Liver (tissue), 9 donors: ENCODE measurements around the gene SGPP1. TPM values are rescaled to one million over a fixed set of nuclear protein-coding genes. Genes with fewer than 3 reads are reported as not detected.

ENCODE experiments used
- DNase-seq: peaks from one replicate; pipeline ENCODE4 v3.0.0-alpha.2; 2017; ENCODE audit warnings: low spot score
- H3K27ac ChIP-seq, 2 donors: one replicate each; pipeline ENCODE4 v1.7.0; 2013; ENCODE audit warnings: inconsistent platforms in 2 of 2, low read length in 2 of 2, control low read depth in 1 of 2, low read depth in 1 of 2, mild to moderate bottlenecking in 1 of 2
- H3K27me3 ChIP-seq, 4 donors: one replicate each; pipeline versions ENCODE4 v1.6.1 to v1.7.0; 2013; ENCODE audit warnings: low read length in 3 of 4, inconsistent platforms in 1 of 4, mild to moderate bottlenecking in 1 of 4, moderate library complexity in 1 of 4; ENCODE audit not compliant: control insufficient read depth in 4 of 4, insufficient read depth in 4 of 4
- H3K36me3 ChIP-seq, 4 donors: one replicate each; pipeline versions ENCODE4 v1.6.1 to v1.7.0; 2013; ENCODE audit warnings: low read length in 3 of 4, mild to moderate bottlenecking in 3 of 4, low read depth in 1 of 4, moderate library complexity in 1 of 4; ENCODE audit not compliant: control insufficient read depth in 4 of 4, insufficient read depth in 3 of 4
- H3K4me1 ChIP-seq, 4 donors: one replicate each; pipeline versions ENCODE4 v1.6.1 to v1.7.0; 2013; ENCODE audit warnings: low read length in 3 of 4, mild to moderate bottlenecking in 3 of 4, moderate library complexity in 1 of 4; ENCODE audit not compliant: control insufficient read depth in 4 of 4, insufficient read depth in 4 of 4
- H3K4me3 ChIP-seq, 3 donors: one replicate each; pipeline versions ENCODE4 v1.6.1 to v1.7.0; 2013; ENCODE audit warnings: low read length in 3 of 3, control low read depth in 1 of 3, low read depth in 1 of 3, mild to moderate bottlenecking in 1 of 3
- H3K9ac ChIP-seq, 2 donors: one replicate each; pipeline ENCODE4 v1.7.0; 2013; ENCODE audit warnings: low read length in 2 of 2, mild to moderate bottlenecking in 2 of 2, moderate library complexity in 2 of 2, control low read depth in 1 of 2, low read depth in 1 of 2
- H3K9me3 ChIP-seq, 4 donors: one replicate each; pipeline versions ENCODE4 v1.6.1 to v1.7.0; 2013; ENCODE audit warnings: low read length in 3 of 4; ENCODE audit not compliant: control insufficient read depth in 4 of 4
- EGR1 ChIP-seq, 2 donors: IDR thresholded peaks; 2 replicates each; pipeline ENCODE4 v1.6.1; 2016 to 2018; ENCODE audit warnings: antibody characterized with exemption in 2 of 2, low read depth in 2 of 2
- FOXA1 ChIP-seq: IDR thresholded peaks from 2 replicates; pipeline ENCODE4 v1.6.1; 2016; ENCODE audit warnings: antibody characterized with exemption
- FOXA2 ChIP-seq: IDR thresholded peaks from 2 replicates; pipeline ENCODE4 v1.6.1; 2016; ENCODE audit warnings: antibody characterized with exemption
- GABPA ChIP-seq, 2 donors: IDR thresholded peaks in 1 of 2; conservative IDR thresholded peaks in 1 of 2; 2 replicates each; pipeline ENCODE4 v1.6.1; 2016; ENCODE audit warnings: antibody characterized with exemption in 2 of 2, mild to moderate bottlenecking in 1 of 2, moderate library complexity in 1 of 2
- HNF4A ChIP-seq, 2 donors: conservative IDR thresholded peaks; 2 replicates each; pipeline ENCODE4 v1.6.1; 2016; ENCODE audit warnings: antibody characterized with exemption in 2 of 2, mild to moderate bottlenecking in 2 of 2
- HNF4G ChIP-seq: IDR thresholded peaks from 2 replicates; pipeline ENCODE4 v1.6.1; 2016; ENCODE audit warnings: antibody characterized with exemption
- JUND ChIP-seq, 2 donors: IDR thresholded peaks; 2 replicates each; pipeline ENCODE4 v1.6.1; 2016; ENCODE audit warnings: antibody characterized with exemption in 2 of 2
- NR2F2 ChIP-seq: IDR thresholded peaks from 2 replicates; pipeline ENCODE4 v1.6.1; 2016; ENCODE audit warnings: antibody characterized with exemption
- RAD21 ChIP-seq, 2 donors: IDR thresholded peaks; 2 replicates each; pipeline ENCODE4 v1.6.1; 2016; ENCODE audit warnings: antibody characterized with exemption in 2 of 2, mild to moderate bottlenecking in 2 of 2
- RXRA ChIP-seq, 2 donors: IDR thresholded peaks; 2 replicates each; pipeline ENCODE4 v1.6.1; 2017 to 2018; ENCODE audit warnings: antibody characterized with exemption in 2 of 2, mild to moderate bottlenecking in 1 of 2
- SP1 ChIP-seq: IDR thresholded peaks from 2 replicates; pipeline ENCODE4 v1.6.1; 2018; ENCODE audit warnings: antibody characterized with exemption, mild to moderate bottlenecking
- TAF1 ChIP-seq: conservative IDR thresholded peaks from 2 replicates; pipeline ENCODE4 v1.6.1; 2016; ENCODE audit warnings: antibody characterized with exemption, mild to moderate bottlenecking
- YY1 ChIP-seq: IDR thresholded peaks from 2 replicates; pipeline ENCODE4 v1.6.1; 2016; ENCODE audit warnings: antibody characterized with exemption, mild to moderate bottlenecking
- WGBS: extraction: QIAGEN DNeasy Blood & Tissue Kit; methylation state at CpG from one replicate; pipeline ENCODE4 v1.1.7; 2013; 5-methylcytosine and 5-hydroxymethylcytosine counted together
- polyA plus RNA-seq, 2 donors: library from polyadenylated mRNA; stranded (reverse) in 1 of 2; unstranded in 1 of 2; fragments of 200-250 nt in 1 of 2; fragments of >200 nt in 1 of 2; fragmentation: Nextera tagmentation in 1 of 2; extraction: Ambion mirVana in 1 of 2; gene quantifications; one replicate each; pipeline versions ENCODE4 v1.2.1 to v1.2.3, GENCODE V29; 2013 to 2015
- total RNA-seq, 2 donors: library from RNA; depleted of rRNA; stranded (reverse); fragments of >200 nt; gene quantifications; one replicate each; pipeline ENCODE4 v1.2.3, GENCODE V29; 2014
- TF ChIP-seq, protein P1 (sequence below): fragments of 150-350 bp; IDR thresholded peaks from 2 replicates; pipeline ENCODE4 v1.5.1; 2017; ENCODE audit warnings: improper control_type of control experiment, low read depth, low read length; ENCODE audit not compliant: missing input control
- TF ChIP-seq, protein P2 (sequence below): IDR thresholded peaks from 2 replicates; pipeline ENCODE4 v1.6.1; 2016; ENCODE audit warnings: antibody characterized with exemption
- TF ChIP-seq, protein P3 (sequence below): IDR thresholded peaks from 2 replicates; pipeline ENCODE4 v1.6.1; 2016; ENCODE audit warnings: antibody characterized with exemption
- TF ChIP-seq, protein P4 (sequence below): IDR thresholded peaks from 2 replicates; pipeline ENCODE4 v1.6.1; 2016; ENCODE audit warnings: antibody characterized with exemption, mild to moderate bottlenecking
- TF ChIP-seq, protein P5 (sequence below): IDR thresholded peaks from 2 replicates; pipeline ENCODE4 v1.6.1; 2016; ENCODE audit warnings: antibody characterized with exemption
- donor health status: healthy.
- donor health status: healthy.
- donor health status: healthy.
- donor health status: healthy.
- donor health status: healthy.

SGPP1 gene
- total and polyA plus RNA-seq, 4 donors = 12.3 to 32.3 (median 15.6) TPM

DNA sequence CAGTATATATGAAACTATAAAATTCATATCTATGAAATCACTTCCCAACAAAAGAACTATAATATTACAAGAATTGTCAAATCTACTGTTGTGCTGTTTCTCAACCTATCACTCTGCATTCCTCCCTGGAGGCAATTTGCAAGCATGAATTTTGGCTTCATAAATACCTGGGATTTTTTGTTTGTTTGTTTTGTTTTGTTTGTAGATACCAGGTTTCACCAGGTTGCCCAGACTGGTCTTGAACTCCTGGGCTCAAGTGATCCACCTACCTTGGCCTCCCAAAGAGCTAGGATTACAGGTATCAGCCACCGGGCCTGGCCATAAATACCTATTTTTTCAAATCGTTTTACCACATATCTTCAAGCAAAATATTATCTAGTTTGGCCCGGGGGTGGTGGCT lies 38.7 kb downstream of the SGPP1 start:
- Histone ChIP-seq H3K36me3 (peaks cover 0 to 8% (median 0%) of the 10 kb centered on the region in 4 donors), H3K27me3 (no peaks in the 10 kb centered on the region), H3K27ac (no peak overlapping the region), H3K4me1 (no peaks in the 10 kb centered on the region), H3K4me3 (no peak overlapping the region), H3K9me3 (no peaks in the 10 kb centered on the region), H3K9ac (no peak overlapping the region)
- 95% methylated on average over 3 of the region's 3 CpGs for WGBS
- DNase-seq = no peak
- TF ChIP-seq, protein P1, sequence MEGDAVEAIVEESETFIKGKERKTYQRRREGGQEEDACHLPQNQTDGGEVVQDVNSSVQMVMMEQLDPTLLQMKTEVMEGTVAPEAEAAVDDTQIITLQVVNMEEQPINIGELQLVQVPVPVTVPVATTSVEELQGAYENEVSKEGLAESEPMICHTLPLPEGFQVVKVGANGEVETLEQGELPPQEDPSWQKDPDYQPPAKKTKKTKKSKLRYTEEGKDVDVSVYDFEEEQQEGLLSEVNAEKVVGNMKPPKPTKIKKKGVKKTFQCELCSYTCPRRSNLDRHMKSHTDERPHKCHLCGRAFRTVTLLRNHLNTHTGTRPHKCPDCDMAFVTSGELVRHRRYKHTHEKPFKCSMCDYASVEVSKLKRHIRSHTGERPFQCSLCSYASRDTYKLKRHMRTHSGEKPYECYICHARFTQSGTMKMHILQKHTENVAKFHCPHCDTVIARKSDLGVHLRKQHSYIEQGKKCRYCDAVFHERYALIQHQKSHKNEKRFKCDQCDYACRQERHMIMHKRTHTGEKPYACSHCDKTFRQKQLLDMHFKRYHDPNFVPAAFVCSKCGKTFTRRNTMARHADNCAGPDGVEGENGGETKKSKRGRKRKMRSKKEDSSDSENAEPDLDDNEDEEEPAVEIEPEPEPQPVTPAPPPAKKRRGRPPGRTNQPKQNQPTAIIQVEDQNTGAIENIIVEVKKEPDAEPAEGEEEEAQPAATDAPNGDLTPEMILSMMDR = no peak
- TF ChIP-seq NR2F2 (no peak), TAF1 (no peak), FOXA2 (no peak), RXRA (IDR thresholded peaks at IDR 0.05) (no peak), HNF4A (conservative IDR thresholded peaks at IDR 0.05) (no peak), EGR1 (IDR thresholded peaks at IDR 0.05; ENCODE audit: low read depth in 2 of 2) (no peak), RAD21 (IDR thresholded peaks at IDR 0.05) (no peak), SP1 (no peak)
- TF ChIP-seq, protein P2, sequence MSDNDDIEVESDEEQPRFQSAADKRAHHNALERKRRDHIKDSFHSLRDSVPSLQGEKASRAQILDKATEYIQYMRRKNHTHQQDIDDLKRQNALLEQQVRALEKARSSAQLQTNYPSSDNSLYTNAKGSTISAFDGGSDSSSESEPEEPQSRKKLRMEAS = no peak

DNA sequence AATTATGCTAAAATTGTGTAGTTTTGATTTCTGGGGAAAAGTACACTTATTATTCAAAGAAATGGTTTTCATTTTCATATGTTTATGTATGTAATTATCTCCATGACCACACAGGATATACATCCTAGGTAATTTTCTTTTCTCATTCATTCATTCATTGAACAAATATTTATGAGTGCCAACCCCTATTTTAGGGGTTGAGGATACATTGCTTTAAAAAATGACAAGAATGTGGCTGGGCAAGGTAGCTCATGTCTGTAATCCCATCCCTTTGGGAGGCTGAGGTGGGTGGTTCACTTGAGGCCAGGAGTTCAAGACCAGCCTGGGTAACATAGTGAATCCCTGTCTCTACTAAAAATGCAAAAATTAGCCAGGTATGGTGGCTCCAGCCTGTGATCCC lies 40.9 kb downstream of the SGPP1 start:
- Histone ChIP-seq H3K27ac (no peak overlapping the region), H3K9me3 (no peaks in the 10 kb centered on the region), H3K9ac (no peak overlapping the region), H3K4me1 (no peaks in the 10 kb centered on the region), H3K36me3 (peaks cover 0 to 8% (median under 1%) of the 10 kb centered on the region in 4 donors), H3K4me3 (no peak overlapping the region), H3K27me3 (no peaks in the 10 kb centered on the region)
- DNase-seq = no peak
- TF ChIP-seq, protein P3, sequence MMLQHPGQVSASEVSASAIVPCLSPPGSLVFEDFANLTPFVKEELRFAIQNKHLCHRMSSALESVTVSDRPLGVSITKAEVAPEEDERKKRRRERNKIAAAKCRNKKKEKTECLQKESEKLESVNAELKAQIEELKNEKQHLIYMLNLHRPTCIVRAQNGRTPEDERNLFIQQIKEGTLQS = no peak
- no peak for TF ChIP-seq RAD21 (IDR thresholded peaks at IDR 0.05)
- TF ChIP-seq TAF1 = no peak
- TF ChIP-seq, protein P2 = no peak
- TF ChIP-seq, protein P4, sequence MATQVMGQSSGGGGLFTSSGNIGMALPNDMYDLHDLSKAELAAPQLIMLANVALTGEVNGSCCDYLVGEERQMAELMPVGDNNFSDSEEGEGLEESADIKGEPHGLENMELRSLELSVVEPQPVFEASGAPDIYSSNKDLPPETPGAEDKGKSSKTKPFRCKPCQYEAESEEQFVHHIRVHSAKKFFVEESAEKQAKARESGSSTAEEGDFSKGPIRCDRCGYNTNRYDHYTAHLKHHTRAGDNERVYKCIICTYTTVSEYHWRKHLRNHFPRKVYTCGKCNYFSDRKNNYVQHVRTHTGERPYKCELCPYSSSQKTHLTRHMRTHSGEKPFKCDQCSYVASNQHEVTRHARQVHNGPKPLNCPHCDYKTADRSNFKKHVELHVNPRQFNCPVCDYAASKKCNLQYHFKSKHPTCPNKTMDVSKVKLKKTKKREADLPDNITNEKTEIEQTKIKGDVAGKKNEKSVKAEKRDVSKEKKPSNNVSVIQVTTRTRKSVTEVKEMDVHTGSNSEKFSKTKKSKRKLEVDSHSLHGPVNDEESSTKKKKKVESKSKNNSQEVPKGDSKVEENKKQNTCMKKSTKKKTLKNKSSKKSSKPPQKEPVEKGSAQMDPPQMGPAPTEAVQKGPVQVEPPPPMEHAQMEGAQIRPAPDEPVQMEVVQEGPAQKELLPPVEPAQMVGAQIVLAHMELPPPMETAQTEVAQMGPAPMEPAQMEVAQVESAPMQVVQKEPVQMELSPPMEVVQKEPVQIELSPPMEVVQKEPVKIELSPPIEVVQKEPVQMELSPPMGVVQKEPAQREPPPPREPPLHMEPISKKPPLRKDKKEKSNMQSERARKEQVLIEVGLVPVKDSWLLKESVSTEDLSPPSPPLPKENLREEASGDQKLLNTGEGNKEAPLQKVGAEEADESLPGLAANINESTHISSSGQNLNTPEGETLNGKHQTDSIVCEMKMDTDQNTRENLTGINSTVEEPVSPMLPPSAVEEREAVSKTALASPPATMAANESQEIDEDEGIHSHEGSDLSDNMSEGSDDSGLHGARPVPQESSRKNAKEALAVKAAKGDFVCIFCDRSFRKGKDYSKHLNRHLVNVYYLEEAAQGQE = no peak
- TF ChIP-seq JUND (IDR thresholded peaks at IDR 0.05) = no peak
- no peak for TF ChIP-seq SP1
- TF ChIP-seq RXRA (IDR thresholded peaks at IDR 0.05) = no peak
- TF ChIP-seq GABPA (IDR thresholded peaks at IDR 0.05 in 1 of 2, conservative IDR thresholded peaks at IDR 0.05 in 1 of 2) = no peak
- no peak for TF ChIP-seq NR2F2
- TF ChIP-seq, protein P5, sequence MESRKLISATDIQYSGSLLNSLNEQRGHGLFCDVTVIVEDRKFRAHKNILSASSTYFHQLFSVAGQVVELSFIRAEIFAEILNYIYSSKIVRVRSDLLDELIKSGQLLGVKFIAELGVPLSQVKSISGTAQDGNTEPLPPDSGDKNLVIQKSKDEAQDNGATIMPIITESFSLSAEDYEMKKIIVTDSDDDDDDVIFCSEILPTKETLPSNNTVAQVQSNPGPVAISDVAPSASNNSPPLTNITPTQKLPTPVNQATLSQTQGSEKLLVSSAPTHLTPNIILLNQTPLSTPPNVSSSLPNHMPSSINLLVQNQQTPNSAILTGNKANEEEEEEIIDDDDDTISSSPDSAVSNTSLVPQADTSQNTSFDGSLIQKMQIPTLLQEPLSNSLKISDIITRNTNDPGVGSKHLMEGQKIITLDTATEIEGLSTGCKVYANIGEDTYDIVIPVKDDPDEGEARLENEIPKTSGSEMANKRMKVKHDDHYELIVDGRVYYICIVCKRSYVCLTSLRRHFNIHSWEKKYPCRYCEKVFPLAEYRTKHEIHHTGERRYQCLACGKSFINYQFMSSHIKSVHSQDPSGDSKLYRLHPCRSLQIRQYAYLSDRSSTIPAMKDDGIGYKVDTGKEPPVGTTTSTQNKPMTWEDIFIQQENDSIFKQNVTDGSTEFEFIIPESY = no peak
- TF ChIP-seq EGR1 (IDR thresholded peaks at IDR 0.05; ENCODE audit: low read depth in 2 of 2) = no peak
- no peak for TF ChIP-seq HNF4A (conservative IDR thresholded peaks at IDR 0.05)
- no peak for TF ChIP-seq FOXA2
- no peak for TF ChIP-seq FOXA1
- no peak for TF ChIP-seq HNF4G
- TF ChIP-seq YY1 = no peak
- TF ChIP-seq, protein P1 = no peak
